Stimulated activated CD8-positive, alpha-beta memory T cell treated with anti-CD3 and anti-CD28 coated beads, Interleukin-15, amount 100 ng/mL, for 4 hours (primary cell): ENCODE measurements around the gene LPIN1.
"Not testable (repeated sequence)": the region's sequence is repeated elsewhere in the genome, so short reads cannot be mapped to it uniquely, and the experiment has no call there.

Experiments
- DNase-seq, 2 donors: peaks; one replicate each; pipeline ENCODE4 v3.0.0-alpha.2; 2020; ENCODE audit warnings: low read depth in 2 of 2

LPIN1 gene

GRCh38 chr2:11832531-11832930 is 86.1 kb downstream of the LPIN1 start:
- DNase-seq: no peak

GRCh38 chr2:11833601-11834000 is 87.2 kb downstream of the LPIN1 start:
- no peak for DNase-seq

- no peak for DNase-seq
These were observed 89.0 kb downstream of the LPIN1 start for GRCh38 chr2:11835403-11835802.

DNA sequence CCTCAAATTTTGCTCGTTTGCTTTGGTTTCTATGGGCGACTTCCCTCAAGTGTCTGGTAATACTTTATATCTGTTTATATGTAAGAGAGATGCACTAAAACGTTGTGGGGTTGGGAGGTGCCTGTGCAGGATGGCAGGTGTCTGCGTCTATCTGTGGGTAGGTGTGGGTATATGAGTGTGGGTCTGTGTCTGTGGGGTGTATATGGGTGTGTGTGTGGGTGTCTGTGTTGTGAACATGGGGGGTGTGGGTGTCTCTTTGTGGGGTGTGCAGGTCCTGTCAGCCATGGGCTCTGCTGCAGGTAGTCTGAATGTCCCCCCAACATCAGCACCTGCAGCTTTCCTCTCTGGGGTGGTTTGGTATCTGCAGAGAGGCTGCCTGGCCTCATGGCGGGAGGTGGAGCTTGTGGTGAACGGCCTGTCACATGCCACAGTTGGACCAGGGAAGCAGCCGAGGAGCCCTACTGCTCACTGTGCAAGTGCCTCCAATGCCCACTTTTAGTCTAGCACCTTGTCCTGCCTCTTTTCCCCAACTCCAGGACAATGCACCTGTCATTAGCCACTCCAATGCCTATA is 90.3 kb downstream of the LPIN1 start:
- DNase-seq: no peak

DNA sequence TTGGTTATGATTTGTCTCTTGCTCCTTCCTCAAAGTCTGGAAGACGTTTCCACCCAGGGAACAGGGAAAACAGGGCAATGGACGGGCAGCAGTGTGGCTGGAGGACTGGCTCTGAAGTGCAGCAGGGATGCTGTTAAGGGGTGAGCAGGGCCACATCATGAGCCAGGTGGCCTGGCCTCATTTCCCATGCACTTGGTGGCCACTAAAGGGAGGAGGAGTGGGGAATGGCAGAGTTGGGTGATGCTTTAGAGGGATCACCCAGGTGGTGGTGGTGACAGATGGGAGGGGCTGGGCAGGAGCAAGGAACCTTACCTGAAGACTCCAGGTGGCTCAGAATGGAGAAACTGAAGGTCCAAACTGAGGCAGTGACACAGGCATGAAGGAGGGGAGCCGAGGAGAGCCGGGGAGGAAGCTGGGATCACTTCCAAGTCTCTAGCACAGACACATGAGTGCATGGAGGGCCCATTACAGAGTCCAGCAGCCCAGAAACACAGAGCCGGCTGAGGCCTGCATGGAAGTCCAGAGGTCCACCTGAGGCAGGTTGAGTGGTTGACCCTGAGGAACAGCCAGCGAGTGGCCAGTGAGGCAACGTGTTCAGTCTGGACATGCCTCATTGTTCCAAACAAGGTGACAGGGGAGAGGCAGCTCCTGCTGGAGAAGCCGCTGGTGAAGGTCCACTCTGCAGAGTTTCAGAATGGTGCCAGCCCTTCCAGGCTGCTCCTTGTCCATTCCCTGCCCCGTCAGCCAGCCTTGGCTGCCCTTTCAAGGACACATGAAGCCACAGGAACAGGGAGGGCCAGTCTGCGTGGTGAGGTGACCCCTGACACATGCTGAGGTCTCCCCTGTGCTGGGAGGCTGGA is 91.7 kb downstream of the LPIN1 start:
- no peak for DNase-seq

DNA sequence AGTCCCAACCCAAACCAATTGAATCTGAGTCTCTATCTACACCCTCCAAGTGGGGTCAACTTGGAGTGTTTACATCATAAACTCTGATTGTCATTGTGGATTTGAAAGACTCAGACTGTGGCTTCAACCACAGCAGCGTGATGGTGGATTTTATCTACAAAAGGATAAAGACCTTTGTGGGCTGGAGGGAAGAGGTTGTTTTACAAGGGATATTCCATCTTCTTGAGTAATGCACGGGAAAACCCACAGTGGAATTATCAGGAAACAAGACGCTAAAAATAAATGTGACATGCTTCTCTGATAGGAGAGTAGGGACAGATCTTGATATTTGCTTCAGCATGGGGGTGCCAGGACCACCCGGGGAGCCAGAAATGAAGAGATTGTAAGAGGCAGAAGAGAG is 93.5 kb downstream of the LPIN1 start:
- DNase-seq: no peak

- DNase-seq: no peak
These were observed 95.9 kb downstream of the LPIN1 start for GRCh38 chr2:11842336-11842735.

- not testable (repeated sequence) for DNase-seq
These were observed 98.4 kb downstream of the LPIN1 start for GRCh38 chr2:11844798-11845197.

GRCh38 chr2:11847935-11848334 is 101.5 kb downstream of the LPIN1 start:
- DNase-seq: not testable (repeated sequence)

- DNase-seq: no peak
These were observed 103.7 kb downstream of the LPIN1 start for GRCh38 chr2:11850082-11850481.

- no peak for DNase-seq
These were observed 106.2 kb downstream of the LPIN1 start for GRCh38 chr2:11852526-11853196.

- no peak for DNase-seq
These were observed 106.8 kb downstream of the LPIN1 start for GRCh38 chr2:11853197-11853588.

GRCh38 chr2:11855064-11855760 is 108.8 kb downstream of the LPIN1 start:
- DNase-seq: no peak

GRCh38 chr2:11856095-11856494 is 109.7 kb downstream of the LPIN1 start:
- no peak for DNase-seq

DNA sequence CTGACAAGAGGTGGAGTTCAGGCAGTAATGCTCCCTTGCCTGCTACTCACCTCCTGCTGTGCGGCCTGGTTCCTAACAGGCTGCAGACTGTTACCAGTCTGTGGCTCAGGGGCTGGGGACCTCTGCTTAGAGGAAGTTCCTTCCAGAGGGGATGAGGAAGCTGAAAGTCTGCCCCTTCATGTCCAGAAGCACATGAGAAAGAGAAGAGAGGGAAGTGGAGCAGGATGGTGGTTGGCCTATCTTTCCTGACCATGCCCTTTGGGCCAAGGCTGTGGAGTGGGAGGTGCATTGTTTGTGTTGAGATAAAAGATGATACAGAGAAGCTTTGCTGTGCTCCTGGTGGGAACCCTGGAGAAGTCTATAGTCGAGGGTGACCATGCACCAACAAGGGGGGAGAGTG is 112.5 kb downstream of the LPIN1 start:
- no peak for DNase-seq

DNA sequence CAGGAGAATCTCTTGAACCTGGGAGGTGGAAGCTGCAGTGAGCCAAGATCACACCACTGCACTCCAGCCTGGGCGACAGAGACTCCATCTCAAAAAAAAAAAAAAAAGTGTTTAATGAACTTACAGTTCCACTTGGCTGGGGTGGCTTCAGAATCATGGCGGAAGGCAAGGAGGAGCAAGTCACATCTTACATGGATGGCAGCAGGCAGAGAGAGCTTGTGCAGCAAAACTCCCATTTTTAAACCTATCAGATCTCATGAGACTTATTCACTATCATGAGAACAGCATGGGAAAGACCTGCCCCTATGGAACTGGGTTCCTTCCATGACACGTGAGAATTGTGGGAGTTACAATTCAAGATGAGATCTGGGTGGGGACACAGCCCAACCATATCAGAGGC is 113.5 kb downstream of the LPIN1 start:
- DNase-seq: not testable (repeated sequence)

- no peak for DNase-seq
These were observed 114.6 kb downstream of the LPIN1 start for GRCh38 chr2:11861044-11861443.

DNA sequence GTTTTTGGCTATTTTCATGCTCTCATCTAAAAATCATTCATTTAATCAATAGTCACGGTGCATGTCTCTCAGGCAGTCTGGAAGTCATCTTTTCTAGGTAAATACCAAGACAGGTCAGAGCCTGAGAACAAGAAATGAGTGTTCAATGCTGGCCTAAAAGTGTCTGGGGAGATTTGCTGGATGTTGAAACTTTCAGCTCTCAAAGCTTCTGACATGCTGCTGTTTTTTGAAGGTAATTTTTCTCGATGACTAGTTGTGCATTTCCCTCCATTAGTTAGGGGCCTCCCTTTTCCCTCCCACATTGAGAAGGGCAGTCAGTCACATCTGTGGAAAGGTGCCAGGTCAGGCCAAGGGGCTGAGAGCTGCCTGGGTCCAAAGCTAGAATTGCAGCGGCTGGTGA is 115.6 kb downstream of the LPIN1 start:
- no peak for DNase-seq

DNA sequence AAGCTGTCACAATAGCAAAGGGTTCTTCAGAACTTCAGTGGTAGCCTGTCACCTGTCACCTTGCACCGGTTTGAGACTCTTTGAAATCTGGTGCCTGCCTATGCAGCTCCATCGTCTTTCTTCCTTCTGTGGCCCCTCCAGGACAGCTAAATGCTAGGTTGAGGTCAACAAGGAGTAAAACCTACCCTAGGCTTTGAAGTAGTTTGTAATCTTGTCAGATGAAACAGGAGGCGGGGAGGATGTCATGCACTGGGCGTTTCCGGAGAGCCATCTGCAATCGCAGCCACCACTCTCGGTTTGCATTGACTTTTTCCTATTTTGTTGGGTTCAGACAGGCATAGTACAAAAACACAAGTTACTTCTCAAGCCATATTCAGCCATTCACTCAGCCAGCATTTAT is 116.7 kb downstream of the LPIN1 start:
- no peak for DNase-seq

DNA sequence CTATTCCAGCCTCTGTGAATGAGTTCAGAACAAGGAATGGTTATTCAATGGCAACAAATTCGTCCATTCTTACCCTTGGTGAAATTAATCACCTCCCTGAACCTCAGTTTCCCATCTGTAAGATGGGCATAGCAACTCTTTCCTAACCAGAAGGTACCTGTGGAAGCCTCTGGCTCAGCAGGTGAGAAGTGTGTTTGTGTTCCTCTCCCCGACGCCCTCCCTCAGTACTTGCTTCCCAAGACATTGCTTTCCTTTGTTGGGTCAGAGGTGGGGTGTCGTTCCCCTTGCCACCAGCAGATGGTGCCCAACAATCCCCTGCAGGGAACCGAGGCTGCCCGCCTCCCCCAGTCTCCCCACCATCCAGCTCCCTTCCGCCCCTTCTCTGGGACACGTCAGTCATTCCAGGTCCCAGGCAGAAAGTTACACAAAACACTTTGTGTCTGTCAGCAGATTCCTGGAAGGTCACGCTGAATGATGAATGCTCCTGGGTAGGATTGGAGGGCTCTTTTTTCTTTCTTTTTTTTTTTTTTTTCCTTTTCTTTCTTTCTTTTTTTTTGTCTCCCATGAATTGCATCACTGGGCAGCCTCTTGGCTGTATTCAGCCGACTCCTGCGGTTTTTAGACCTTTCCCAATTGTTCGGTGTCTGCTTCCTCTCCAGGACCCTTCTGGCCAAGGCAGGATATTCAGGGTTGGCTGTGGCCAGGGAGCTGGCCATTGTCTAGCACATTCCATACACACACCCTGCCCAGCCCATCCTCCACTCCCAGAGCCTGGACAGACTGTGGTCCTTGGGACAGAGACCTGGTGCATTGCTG is 117.3 kb downstream of the LPIN1 start:
- DNase-seq: peak; percentile 36 to 55

GRCh38 chr2:11864724-11865123 is 118.3 kb downstream of the LPIN1 start:
- no peak for DNase-seq
